A549 (cell line): ENCODE data around the gene PDSS1.

ENCODE experiments used
- CBX2 ChIP-seq: fragments of 200-600 bp; sonication (generic); IDR thresholded peaks from 2 replicates; pipeline ENCODE4 v1.6.1; 2016; ENCODE audit warnings: low read depth, mild to moderate bottlenecking, borderline replicate concordance
- JUN ChIP-seq, 2 experiments: fragments of >200 bp; sonication (Bioruptor Twin); formaldehyde crosslinking; IDR thresholded peaks; 2 replicates in 1 of 2; 3 replicates in 1 of 2; pipeline ENCODE4 v1.6.1; 2016 to 2017
- KDM1A ChIP-seq: fragments of 200-600 bp; sonication (generic); IDR thresholded peaks from 2 replicates; pipeline ENCODE4 v1.6.1; 2016; ENCODE audit warnings: low read depth, mild to moderate bottlenecking
- POLR2A ChIP-seq: IDR thresholded peaks from 2 replicates; pipeline ENCODE4 v1.6.1; 2012; ENCODE audit warnings: mild to moderate bottlenecking, low read length
- RAD21 ChIP-seq, 2 experiments: fragments of >200 bp in 1 of 2; sonication (Bioruptor Twin) in 1 of 2; formaldehyde crosslinking in 1 of 2; IDR thresholded peaks in 1 of 2; conservative IDR thresholded peaks in 1 of 2; 2 replicates in 1 of 2; 3 replicates in 1 of 2; pipeline ENCODE4 v1.6.1; 2012 to 2018; ENCODE audit warnings: inconsistent platforms in 1 of 2
- RFX5 ChIP-seq: fragments of 450-650 bp; IDR thresholded peaks from 2 replicates; pipeline ENCODE4 v1.7.1; 2014; ENCODE audit warnings: antibody characterized with exemption, mild to moderate bottlenecking, moderate library complexity
- TF ChIP-seq, protein P1 (sequence below): fragments of >200 bp; sonication (Bioruptor Twin); formaldehyde crosslinking; IDR thresholded peaks from 3 replicates; pipeline ENCODE4 v1.5.1; 2016
- TF ChIP-seq, protein P2 (sequence below): fragments of 450-650 bp; IDR thresholded peaks from 2 replicates; pipeline ENCODE4 v1.6.1; 2014; ENCODE audit warnings: antibody characterized with exemption
- TF ChIP-seq, protein P3 (sequence below): fragments of 200-600 bp; sonication (generic); IDR thresholded peaks from 2 replicates; pipeline ENCODE4 v1.6.1; 2016; ENCODE audit warnings: antibody characterized with exemption, mild to moderate bottlenecking, moderate library complexity
- TF ChIP-seq, protein P4 (sequence below): fragments of >200 bp; sonication (Bioruptor Twin); formaldehyde crosslinking; IDR thresholded peaks from 3 replicates; pipeline ENCODE4 v1.6.1; 2016

DNA sequence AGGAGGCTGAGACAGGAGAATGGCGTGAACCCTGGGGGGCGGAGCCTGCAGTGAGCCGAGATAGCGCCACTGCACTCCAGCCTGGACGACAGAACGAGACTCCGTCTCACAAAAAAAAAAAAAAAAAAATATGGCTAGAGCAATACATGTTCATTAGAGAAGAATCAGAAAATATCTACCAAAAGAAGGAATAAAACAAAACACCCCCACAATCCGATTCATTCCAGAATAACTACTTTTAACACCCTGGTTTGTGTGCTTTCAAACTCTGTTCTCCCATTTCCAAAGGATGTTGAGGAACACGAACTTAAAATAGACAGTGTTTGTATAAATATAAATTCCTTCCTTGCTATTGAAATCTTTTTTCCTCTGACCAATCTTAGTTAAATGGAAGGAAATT is 6.5 kb downstream of the PDSS1 start:
- TF ChIP-seq JUN (IDR thresholded peaks at IDR 0.05) (no peak), POLR2A (no peak), KDM1A (no peak), CBX2 (no peak), RAD21 (conservative IDR thresholded peaks at IDR 0.05 in 1 of 2, IDR thresholded peaks at IDR 0.05 in 1 of 2) (no peak), RFX5 (no peak)
- TF ChIP-seq, protein P1, sequence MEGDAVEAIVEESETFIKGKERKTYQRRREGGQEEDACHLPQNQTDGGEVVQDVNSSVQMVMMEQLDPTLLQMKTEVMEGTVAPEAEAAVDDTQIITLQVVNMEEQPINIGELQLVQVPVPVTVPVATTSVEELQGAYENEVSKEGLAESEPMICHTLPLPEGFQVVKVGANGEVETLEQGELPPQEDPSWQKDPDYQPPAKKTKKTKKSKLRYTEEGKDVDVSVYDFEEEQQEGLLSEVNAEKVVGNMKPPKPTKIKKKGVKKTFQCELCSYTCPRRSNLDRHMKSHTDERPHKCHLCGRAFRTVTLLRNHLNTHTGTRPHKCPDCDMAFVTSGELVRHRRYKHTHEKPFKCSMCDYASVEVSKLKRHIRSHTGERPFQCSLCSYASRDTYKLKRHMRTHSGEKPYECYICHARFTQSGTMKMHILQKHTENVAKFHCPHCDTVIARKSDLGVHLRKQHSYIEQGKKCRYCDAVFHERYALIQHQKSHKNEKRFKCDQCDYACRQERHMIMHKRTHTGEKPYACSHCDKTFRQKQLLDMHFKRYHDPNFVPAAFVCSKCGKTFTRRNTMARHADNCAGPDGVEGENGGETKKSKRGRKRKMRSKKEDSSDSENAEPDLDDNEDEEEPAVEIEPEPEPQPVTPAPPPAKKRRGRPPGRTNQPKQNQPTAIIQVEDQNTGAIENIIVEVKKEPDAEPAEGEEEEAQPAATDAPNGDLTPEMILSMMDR, result no peak
- TF ChIP-seq, protein P2, sequence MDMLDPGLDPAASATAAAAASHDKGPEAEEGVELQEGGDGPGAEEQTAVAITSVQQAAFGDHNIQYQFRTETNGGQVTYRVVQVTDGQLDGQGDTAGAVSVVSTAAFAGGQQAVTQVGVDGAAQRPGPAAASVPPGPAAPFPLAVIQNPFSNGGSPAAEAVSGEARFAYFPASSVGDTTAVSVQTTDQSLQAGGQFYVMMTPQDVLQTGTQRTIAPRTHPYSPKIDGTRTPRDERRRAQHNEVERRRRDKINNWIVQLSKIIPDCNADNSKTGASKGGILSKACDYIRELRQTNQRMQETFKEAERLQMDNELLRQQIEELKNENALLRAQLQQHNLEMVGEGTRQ, result no peak
- TF ChIP-seq, protein P3, sequence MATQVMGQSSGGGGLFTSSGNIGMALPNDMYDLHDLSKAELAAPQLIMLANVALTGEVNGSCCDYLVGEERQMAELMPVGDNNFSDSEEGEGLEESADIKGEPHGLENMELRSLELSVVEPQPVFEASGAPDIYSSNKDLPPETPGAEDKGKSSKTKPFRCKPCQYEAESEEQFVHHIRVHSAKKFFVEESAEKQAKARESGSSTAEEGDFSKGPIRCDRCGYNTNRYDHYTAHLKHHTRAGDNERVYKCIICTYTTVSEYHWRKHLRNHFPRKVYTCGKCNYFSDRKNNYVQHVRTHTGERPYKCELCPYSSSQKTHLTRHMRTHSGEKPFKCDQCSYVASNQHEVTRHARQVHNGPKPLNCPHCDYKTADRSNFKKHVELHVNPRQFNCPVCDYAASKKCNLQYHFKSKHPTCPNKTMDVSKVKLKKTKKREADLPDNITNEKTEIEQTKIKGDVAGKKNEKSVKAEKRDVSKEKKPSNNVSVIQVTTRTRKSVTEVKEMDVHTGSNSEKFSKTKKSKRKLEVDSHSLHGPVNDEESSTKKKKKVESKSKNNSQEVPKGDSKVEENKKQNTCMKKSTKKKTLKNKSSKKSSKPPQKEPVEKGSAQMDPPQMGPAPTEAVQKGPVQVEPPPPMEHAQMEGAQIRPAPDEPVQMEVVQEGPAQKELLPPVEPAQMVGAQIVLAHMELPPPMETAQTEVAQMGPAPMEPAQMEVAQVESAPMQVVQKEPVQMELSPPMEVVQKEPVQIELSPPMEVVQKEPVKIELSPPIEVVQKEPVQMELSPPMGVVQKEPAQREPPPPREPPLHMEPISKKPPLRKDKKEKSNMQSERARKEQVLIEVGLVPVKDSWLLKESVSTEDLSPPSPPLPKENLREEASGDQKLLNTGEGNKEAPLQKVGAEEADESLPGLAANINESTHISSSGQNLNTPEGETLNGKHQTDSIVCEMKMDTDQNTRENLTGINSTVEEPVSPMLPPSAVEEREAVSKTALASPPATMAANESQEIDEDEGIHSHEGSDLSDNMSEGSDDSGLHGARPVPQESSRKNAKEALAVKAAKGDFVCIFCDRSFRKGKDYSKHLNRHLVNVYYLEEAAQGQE, result no peak
- TF ChIP-seq, protein P4, sequence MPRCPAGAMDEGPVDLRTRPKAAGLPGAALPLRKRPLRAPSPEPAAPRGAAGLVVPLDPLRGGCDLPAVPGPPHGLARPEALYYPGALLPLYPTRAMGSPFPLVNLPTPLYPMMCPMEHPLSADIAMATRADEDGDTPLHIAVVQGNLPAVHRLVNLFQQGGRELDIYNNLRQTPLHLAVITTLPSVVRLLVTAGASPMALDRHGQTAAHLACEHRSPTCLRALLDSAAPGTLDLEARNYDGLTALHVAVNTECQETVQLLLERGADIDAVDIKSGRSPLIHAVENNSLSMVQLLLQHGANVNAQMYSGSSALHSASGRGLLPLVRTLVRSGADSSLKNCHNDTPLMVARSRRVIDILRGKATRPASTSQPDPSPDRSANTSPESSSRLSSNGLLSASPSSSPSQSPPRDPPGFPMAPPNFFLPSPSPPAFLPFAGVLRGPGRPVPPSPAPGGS, result no peak
